Sigmoid colon (tissue), 4 donors: Measurements from ENCODE around the gene EFNB1.

Experiments
- EP300 ChIP-seq, 4 donors: sonication (generic); formaldehyde crosslinking; IDR thresholded peaks; one replicate each; pipeline ENCODE4 v1.6.1; 2017; ENCODE audit warnings: antibody characterized with exemption in 4 of 4
- POLR2A ChIP-seq, 2 donors: fragments of 450-650 bp; IDR thresholded peaks; one replicate each; pipeline ENCODE4 v1.6.1; 2016; ENCODE audit warnings: antibody characterized with exemption in 2 of 2, mild to moderate bottlenecking in 2 of 2, moderate library complexity in 2 of 2
- TF ChIP-seq, protein P1 (sequence below), 4 experiments: fragments of 450-650 bp in 3 of 4; fragments of 200-600 bp in 1 of 4; IDR thresholded peaks; one replicate each; pipeline ENCODE4 v1.5.1; 2016 to 2019; ENCODE audit warnings: antibody characterized with exemption in 4 of 4, mild to moderate bottlenecking in 3 of 4, moderate library complexity in 2 of 4

DNA sequence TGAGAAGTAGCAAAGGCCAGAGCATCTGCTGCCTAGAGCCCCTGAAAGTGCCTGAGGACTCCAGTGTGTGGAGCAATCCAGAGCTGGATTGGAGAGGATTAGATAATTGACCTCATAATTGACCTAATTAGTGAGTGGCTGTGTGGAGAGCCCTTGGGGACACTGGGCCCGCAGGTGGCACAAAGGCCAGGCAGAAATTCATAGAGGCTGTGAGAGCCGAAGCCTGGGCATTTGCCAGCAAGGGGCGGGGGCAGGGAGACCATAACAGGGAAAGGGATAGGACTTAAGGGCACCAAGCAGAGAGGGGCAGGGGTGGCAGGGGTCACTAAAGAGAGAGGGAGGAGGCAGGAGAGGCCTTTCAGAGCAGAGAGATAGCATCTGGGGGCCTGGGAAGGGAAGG lies 45.3 kb downstream of the EFNB1 start:
- TF ChIP-seq POLR2A (IDR thresholded peaks at IDR 0.05) (no peak), EP300 (IDR thresholded peaks at IDR 0.05) (no peak)
- TF ChIP-seq, protein P1, sequence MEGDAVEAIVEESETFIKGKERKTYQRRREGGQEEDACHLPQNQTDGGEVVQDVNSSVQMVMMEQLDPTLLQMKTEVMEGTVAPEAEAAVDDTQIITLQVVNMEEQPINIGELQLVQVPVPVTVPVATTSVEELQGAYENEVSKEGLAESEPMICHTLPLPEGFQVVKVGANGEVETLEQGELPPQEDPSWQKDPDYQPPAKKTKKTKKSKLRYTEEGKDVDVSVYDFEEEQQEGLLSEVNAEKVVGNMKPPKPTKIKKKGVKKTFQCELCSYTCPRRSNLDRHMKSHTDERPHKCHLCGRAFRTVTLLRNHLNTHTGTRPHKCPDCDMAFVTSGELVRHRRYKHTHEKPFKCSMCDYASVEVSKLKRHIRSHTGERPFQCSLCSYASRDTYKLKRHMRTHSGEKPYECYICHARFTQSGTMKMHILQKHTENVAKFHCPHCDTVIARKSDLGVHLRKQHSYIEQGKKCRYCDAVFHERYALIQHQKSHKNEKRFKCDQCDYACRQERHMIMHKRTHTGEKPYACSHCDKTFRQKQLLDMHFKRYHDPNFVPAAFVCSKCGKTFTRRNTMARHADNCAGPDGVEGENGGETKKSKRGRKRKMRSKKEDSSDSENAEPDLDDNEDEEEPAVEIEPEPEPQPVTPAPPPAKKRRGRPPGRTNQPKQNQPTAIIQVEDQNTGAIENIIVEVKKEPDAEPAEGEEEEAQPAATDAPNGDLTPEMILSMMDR (IDR thresholded peaks at IDR 0.05), result no peak
